NCI-H748 (cell line): ENCODE measurements around the gene PTX3.

Source experiments
- DNase-seq: peaks from one replicate; lab custom pipeline; 2025; ENCODE audit not compliant: unreplicated experiment; lab: John Stamatoyannopoulos, UW

The PTX3 gene

GRCh38 chr3:157420606-157421130 lies 16.0 kb upstream of the PTX3 start:
- no peak for DNase-seq

GRCh38 chr3:157423337-157423736 lies 13.3 kb upstream of the PTX3 start:
- no peak for DNase-seq

GRCh38 chr3:157427901-157428300 lies 8.7 kb upstream of the PTX3 start:
- no peak for DNase-seq

- DNase-seq = no peak
These were observed 7.8 kb upstream of the PTX3 start for GRCh38 chr3:157428853-157429252.

GRCh38 chr3:157429708-157430107 lies 6.9 kb upstream of the PTX3 start:
- no peak for DNase-seq

GRCh38 chr3:157438194-157438730 lies 1.6 kb downstream of the PTX3 start:
- peak; percentile 5 for DNase-seq

- no peak for DNase-seq
These were observed 4.5 kb downstream of the PTX3 start for GRCh38 chr3:157441102-157441624.

- DNase-seq = no peak
These were observed 6.1 kb downstream of the PTX3 start for GRCh38 chr3:157442729-157443128.

GRCh38 chr3:157443905-157444796 lies 7.5 kb downstream of the PTX3 start:
- no peak for DNase-seq

GRCh38 chr3:157444797-157445184 lies 8.1 kb downstream of the PTX3 start:
- DNase-seq = no peak

GRCh38 chr3:157445857-157446256 lies 9.2 kb downstream of the PTX3 start:
- no peak for DNase-seq

GRCh38 chr3:157447026-157447694 lies 10.5 kb downstream of the PTX3 start:
- no peak for DNase-seq

GRCh38 chr3:157452097-157452496 lies 15.4 kb downstream of the PTX3 start:
- no peak for DNase-seq

- no peak for DNase-seq
These were observed 17.2 kb downstream of the PTX3 start for GRCh38 chr3:157453824-157454223.

- no peak for DNase-seq
These were observed 23.1 kb downstream of the PTX3 start for GRCh38 chr3:157459706-157460105.

- no peak for DNase-seq
These were observed 23.6 kb downstream of the PTX3 start for GRCh38 chr3:157460253-157460652.

GRCh38 chr3:157463816-157464215 lies 27.2 kb downstream of the PTX3 start:
- no peak for DNase-seq

- DNase-seq = no peak
These were observed 27.7 kb downstream of the PTX3 start for GRCh38 chr3:157464321-157464720.

GRCh38 chr3:157465741-157466140 lies 29.1 kb downstream of the PTX3 start:
- no peak for DNase-seq

GRCh38 chr3:157467200-157467599 lies 30.6 kb downstream of the PTX3 start:
- no peak for DNase-seq

- DNase-seq = no peak
These were observed 33.1 kb downstream of the PTX3 start for GRCh38 chr3:157469561-157470294.
